ENCODE data around the gene DLK1. TPM values are rescaled to one million over a fixed set of nuclear protein-coding genes. Genes with fewer than 3 reads are reported as not detected.

DLK1 gene
- polyA plus RNA-seq, 2 of the 4 experiments (the other 2 are of a cell fraction), result 0.06 TPM; not detected in 1

GRCh38 chr14:100678469-100678828, 48.2 kb upstream of the DLK1 start:
- POLR2A ChIA-PET, result no interaction called here
- ATAC-seq, result no peak
- no peak for FAIRE-seq
- H3K27ac ChIP-seq, result no peak overlapping the region
- TF ChIP-seq NFE2L2 (conservative IDR thresholded peaks at IDR 0.05; ENCODE audit: low read length) (no peak), GATA3 (IDR thresholded peaks at IDR 0.05; ENCODE audit: borderline replicate concordance) (no peak), RFX5 (IDR thresholded peaks at IDR 0.05) (no peak), SMC3 (IDR thresholded peaks at IDR 0.05) (no peak), HOXB13 (CRISPR knock-in tag; IDR thresholded peaks at IDR 0.05; ENCODE audit: low read depth) (no peak), FOXS1 (CRISPR knock-in tag; IDR thresholded peaks at IDR 0.05) (no peak), E2F6 (IDR thresholded peaks at IDR 0.05; ENCODE audit: borderline replicate concordance, low read depth) (no peak), ESRRA (IDR thresholded peaks at IDR 0.05; ENCODE audit: borderline replicate concordance, low read length) (no peak), HOXB5 (CRISPR knock-in tag; IDR thresholded peaks at IDR 0.05) (no peak), PBX3 (IDR thresholded peaks at IDR 0.05) (no peak), POLR2A (IDR thresholded peaks at IDR 0.05; ENCODE audit: low read length) (no peak), CHD4 (IDR thresholded peaks at IDR 0.05; ENCODE audit: borderline replicate concordance) (no peak), CBX2 (IDR thresholded peaks at IDR 0.05; ENCODE audit: borderline replicate concordance, low read depth) (no peak), BHLHE40 (IDR thresholded peaks at IDR 0.05; ENCODE audit: low read depth, low read length) (no peak), ELK1 (IDR thresholded peaks at IDR 0.05; ENCODE audit: low read depth, low read length) (no peak), TFCP2L1 (CRISPR knock-in tag; IDR thresholded peaks at IDR 0.05) (no peak), MAFK (IDR thresholded peaks at IDR 0.05; ENCODE audit: partially characterized antibody) (no peak), EHF (CRISPR knock-in tag; IDR thresholded peaks at IDR 0.05) (no peak)
- no peak overlapping the region for H3K4me2 ChIP-seq
- H3K4me3 ChIP-seq, result no peak overlapping the region
- WGBS (ENCODE audit: missing lambda C conversion rate), result 72% methylated on average over 3 of the region's 7 CpGs
- CTCF ChIA-PET, result interaction anchor here (1.1 to 2.2 kb wide), 3 partner anchors 12 to 16 kb away, joined by 3 to 6 read pairs (median 5); no protein-coding TSS in a partner anchor
- H3K9me3 ChIP-seq, result no peaks in the 10 kb centered on the region
- peaks cover 7% of the 10 kb centered on the region; the same call in 1 of the 3 replicates for H3K4me1 ChIP-seq
- no peak for DNase-seq (ENCODE audit: low read depth in 1 of 2, low spot score in 1 of 2)

- POLR2A ChIA-PET, result no interaction called here
Observed at GRCh38 chr14:100679153-100679552, 47.5 kb upstream of the DLK1 start.

GRCh38 chr14:100679707-100680438, 46.8 kb upstream of the DLK1 start:
- Histone ChIP-seq H3K27ac (no peak overlapping the region), H3K9me3 (no peaks in the 10 kb centered on the region), H3K4me1 (peaks cover 7% of the 10 kb centered on the region; the same call in 1 of the 3 replicates), H3K4me2 (no peak overlapping the region), H3K4me3 (no peak overlapping the region)
- FAIRE-seq (no peak), ATAC-seq (no peak), DNase-seq (ENCODE audit: low read depth in 1 of 2, low spot score in 1 of 2) (no peak)
- no peak for TF ChIP-seq RFX5 (IDR thresholded peaks at IDR 0.05)
- TF ChIP-seq ZC3H11A (IDR thresholded peaks at IDR 0.05), result no peak
- TF ChIP-seq EHMT2 (IDR thresholded peaks at IDR 0.05; ENCODE audit: low read depth), result no peak
- TF ChIP-seq MAX (IDR thresholded peaks at IDR 0.05), result no peak
- TF ChIP-seq MYC (IDR thresholded peaks at IDR 0.05; ENCODE audit: borderline replicate concordance, low read length), result no peak
- no peak for TF ChIP-seq ESRRA (IDR thresholded peaks at IDR 0.05; ENCODE audit: borderline replicate concordance, low read length)
- TF ChIP-seq FOSL2 (IDR thresholded peaks at IDR 0.05), result no peak
- no peak for TF ChIP-seq FOSL2 (CRISPR knock-in tag; IDR thresholded peaks at IDR 0.05)
- no peak for TF ChIP-seq TFCP2L1 (CRISPR knock-in tag; IDR thresholded peaks at IDR 0.05)
- TF ChIP-seq HES2 (IDR thresholded peaks at IDR 0.05), result no peak
- no peak for TF ChIP-seq CBX2 (IDR thresholded peaks at IDR 0.05; ENCODE audit: borderline replicate concordance, low read depth)
- no peak for TF ChIP-seq KDM5A (IDR thresholded peaks at IDR 0.05)
- no peak for TF ChIP-seq HOXB5 (CRISPR knock-in tag; IDR thresholded peaks at IDR 0.05)
- no peak for TF ChIP-seq HDAC2 (IDR thresholded peaks at IDR 0.05)
- TF ChIP-seq USF2 (IDR thresholded peaks at IDR 0.05), result no peak
- POLR2A ChIA-PET, result no interaction called here
- CTCF ChIA-PET, result interaction anchor here (0.9 to 3.7 kb wide), 3 partner anchors 16 to 240 kb away, joined by 3 to 14 read pairs (median 3); no protein-coding TSS in a partner anchor
- 88% methylated on average over 11 of the region's 16 CpGs for WGBS (ENCODE audit: missing lambda C conversion rate)

More at GRCh38 chr14:100679153-100679552, 47.5 kb upstream of the DLK1 start:
- 88% methylated on average over 6 of the region's 6 CpGs for WGBS (ENCODE audit: missing lambda C conversion rate)
- DNase-seq (ENCODE audit: low read depth in 1 of 2, low spot score in 1 of 2), result no peak
- no peak for ATAC-seq
- CTCF ChIA-PET, result interaction anchor here (1.1 to 2.2 kb wide), 3 partner anchors 14 to 33 kb away, joined by 3 to 6 read pairs (median 5); no protein-coding TSS in a partner anchor
- Histone ChIP-seq H3K4me1 (peaks cover 7% of the 10 kb centered on the region; the same call in 1 of the 3 replicates), H3K4me2 (no peak overlapping the region), H3K4me3 (no peak overlapping the region), H3K27ac (no peak overlapping the region), H3K9me3 (no peaks in the 10 kb centered on the region)
- TF ChIP-seq HOXB5 (CRISPR knock-in tag; IDR thresholded peaks at IDR 0.05), result no peak
- no peak for TF ChIP-seq POLR2AphosphoS2 (conservative IDR thresholded peaks at IDR 0.05; ENCODE audit: low read length)
- no peak for TF ChIP-seq FOXS1 (CRISPR knock-in tag; IDR thresholded peaks at IDR 0.05)
- TF ChIP-seq KDM5A (IDR thresholded peaks at IDR 0.05), result no peak
- FAIRE-seq, result no peak

All from A549 (cell line).